ENCODE data around the gene ALDH1A1. TPM values are rescaled to one million over a fixed set of nuclear protein-coding genes. Genes with fewer than 3 reads are reported as not detected.

Gene ALDH1A1
- polyA plus RNA-seq, 1 of the 3 experiments (the other 2 are of a cell fraction), result 0.03 TPM

GRCh38 chr9:72954431-72955125, 1.7 kb upstream of the ALDH1A1 start:
- Histone ChIP-seq H3K4me2 (no peak overlapping the region), H3K36me3 (replicated peaks in 1 of 2; ENCODE audit: control insufficient read depth in 1 of 2, insufficient read depth in 2 of 2, low read length in 1 of 2) (no peaks in the 10 kb centered on the region), H3K4me1 (ENCODE audit: control insufficient read depth in 1 of 2, insufficient read depth in 2 of 2, low read depth in 1 of 2, low read length in 1 of 2) (no peaks in the 10 kb centered on the region), H3F3A (replicated peaks; ENCODE audit: insufficient read depth) (no peaks in the 10 kb centered on the region), H3K9me3 (no peaks in the 10 kb centered on the region), H3K27me3 (ENCODE audit: insufficient read depth) (peaks cover 7% of the 10 kb centered on the region; the same call in 1 of the 2 replicates), H2AFZ (ENCODE audit: low read depth) (no peak overlapping the region), H3K27ac (ENCODE audit: low read depth in 2 of 2, low read length in 1 of 2) (no peak overlapping the region), H3K9ac (no peak overlapping the region), H4K20me1 (ENCODE audit: insufficient read depth) (no peaks in the 10 kb centered on the region), H3K79me2 (ENCODE audit: insufficient read depth) (no peaks in the 10 kb centered on the region), H3K4me3 (ENCODE audit: low read depth in 2 of 2, low read length in 1 of 2) (no peak overlapping the region), H3K9me2 (no peaks in the 10 kb centered on the region)
- POLR2A ChIA-PET, result no interaction called here
- 6% methylated on average over 4 of the region's 4 CpGs for WGBS (ENCODE audit: low lambda C conversion rate)
- no peak for DNase-seq
- TF ChIP-seq EP300 (IDR thresholded peaks at IDR 0.05; ENCODE audit: borderline replicate concordance in 1 of 2, low read depth in 1 of 2, low read length in 1 of 2) (no peak), GATA2 (CRISPR knock-in tag; IDR thresholded peaks at IDR 0.05) (no peak), RXRA (IDR thresholded peaks at IDR 0.05; ENCODE audit: borderline replicate concordance, low read depth) (no peak), NRF1 (IDR thresholded peaks at IDR 0.05; ENCODE audit: low read depth, low read length) (no peak), MXI1 (IDR thresholded peaks at IDR 0.05; ENCODE audit: low read depth, low read length) (no peak), EZH2phosphoT487 (IDR thresholded peaks at IDR 0.05; ENCODE audit: borderline replicate concordance, low read depth) (no peak), NFIC (IDR thresholded peaks at IDR 0.05; ENCODE audit: borderline replicate concordance) (no peak), CHD2 (IDR thresholded peaks at IDR 0.05; ENCODE audit: low read length, partially characterized antibody) (no peak), ELF1 (IDR thresholded peaks at IDR 0.05) (no peak), YY1 (IDR thresholded peaks at IDR 0.05; ENCODE audit: low read depth) (no peak), GABPA (IDR thresholded peaks at IDR 0.05; ENCODE audit: low read depth) (no peak), RCOR1 (IDR thresholded peaks at IDR 0.05; ENCODE audit: low read length) (no peak), RAD21 (IDR thresholded peaks at IDR 0.05; ENCODE audit: low read length) (no peak), TEAD4 (IDR thresholded peaks at IDR 0.05; ENCODE audit: borderline replicate concordance, insufficient read depth) (no peak), FOXJ3 (CRISPR knock-in tag; IDR thresholded peaks at IDR 0.05) (no peak), FOSL2 (IDR thresholded peaks at IDR 0.05; ENCODE audit: borderline replicate concordance, low read depth) (no peak), SIN3A (IDR thresholded peaks at IDR 0.05; ENCODE audit: borderline replicate concordance, low read depth, low read length) (no peak), JUND (IDR thresholded peaks at IDR 0.05) (no peak)
- TF ChIP-seq, protein P1, sequence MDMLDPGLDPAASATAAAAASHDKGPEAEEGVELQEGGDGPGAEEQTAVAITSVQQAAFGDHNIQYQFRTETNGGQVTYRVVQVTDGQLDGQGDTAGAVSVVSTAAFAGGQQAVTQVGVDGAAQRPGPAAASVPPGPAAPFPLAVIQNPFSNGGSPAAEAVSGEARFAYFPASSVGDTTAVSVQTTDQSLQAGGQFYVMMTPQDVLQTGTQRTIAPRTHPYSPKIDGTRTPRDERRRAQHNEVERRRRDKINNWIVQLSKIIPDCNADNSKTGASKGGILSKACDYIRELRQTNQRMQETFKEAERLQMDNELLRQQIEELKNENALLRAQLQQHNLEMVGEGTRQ (IDR thresholded peaks at IDR 0.05; ENCODE audit: borderline replicate concordance, low read depth, low read length), result no peak
- TF ChIP-seq, protein P2, sequence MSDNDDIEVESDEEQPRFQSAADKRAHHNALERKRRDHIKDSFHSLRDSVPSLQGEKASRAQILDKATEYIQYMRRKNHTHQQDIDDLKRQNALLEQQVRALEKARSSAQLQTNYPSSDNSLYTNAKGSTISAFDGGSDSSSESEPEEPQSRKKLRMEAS (IDR thresholded peaks at IDR 0.05; ENCODE audit: low read depth), result no peak
- CTCF ChIA-PET, result no interaction called here
